ENCODE results near the gene SDHC. TPM values are rescaled to one million over a fixed set of nuclear protein-coding genes. Genes with fewer than 3 reads are reported as not detected.

SDHC gene
- total RNA-seq, 1 experiment from 2014 or later, result 204 TPM

DNA sequence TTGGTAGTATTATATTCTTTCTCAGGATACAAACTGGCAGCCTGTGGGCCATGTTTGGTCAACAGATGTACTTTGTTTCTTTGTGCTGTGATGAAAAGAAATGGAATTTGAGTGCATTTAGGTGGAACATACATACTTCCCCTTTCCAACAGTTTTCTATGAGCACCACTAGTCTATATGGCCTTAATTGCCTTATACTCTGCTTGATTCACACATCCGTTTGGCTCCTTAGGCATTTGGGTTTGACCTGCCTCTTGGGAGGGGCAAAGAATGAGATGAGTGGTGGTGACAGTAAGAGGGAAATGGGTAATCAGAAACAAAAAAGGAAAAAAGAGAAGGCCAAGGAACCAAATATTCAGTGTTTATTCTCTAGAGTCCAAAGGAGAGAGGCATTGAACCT, 36.5 kb downstream of the SDHC start:
- Mint-ChIP-seq H3K36me3 (ENCODE audit: insufficient read depth, unreplicated experiment) (peaks cover 71% of the 10 kb centered on the region), H3K9me3 (ENCODE audit: unreplicated experiment) (no peaks in the 10 kb centered on the region), H3K27ac (ENCODE audit: low read depth, unreplicated experiment) (no peak overlapping the region), H3K4me1 (ENCODE audit: insufficient read depth, unreplicated experiment) (no peaks in the 10 kb centered on the region), H3K4me3 (ENCODE audit: unreplicated experiment) (no peak overlapping the region), H3K27me3 (ENCODE audit: insufficient read depth, unreplicated experiment) (no peaks in the 10 kb centered on the region)
- intact Hi-C loops (cut with micrococcal nuclease), result no loop called here
- DNase-seq (ENCODE audit: unreplicated experiment), result no peak
- POLR2A ChIA-PET, result interaction anchor here (0.9 kb wide), 1 partner anchor 34 kb away, joined by 3 read pairs; no protein-coding TSS in a partner anchor
- CTCF ChIA-PET, result interaction anchor here (0.7 kb wide), 1 partner anchor 160 kb away, joined by 5 read pairs; no protein-coding TSS in a partner anchor
- TF ChIP-seq, protein P1, sequence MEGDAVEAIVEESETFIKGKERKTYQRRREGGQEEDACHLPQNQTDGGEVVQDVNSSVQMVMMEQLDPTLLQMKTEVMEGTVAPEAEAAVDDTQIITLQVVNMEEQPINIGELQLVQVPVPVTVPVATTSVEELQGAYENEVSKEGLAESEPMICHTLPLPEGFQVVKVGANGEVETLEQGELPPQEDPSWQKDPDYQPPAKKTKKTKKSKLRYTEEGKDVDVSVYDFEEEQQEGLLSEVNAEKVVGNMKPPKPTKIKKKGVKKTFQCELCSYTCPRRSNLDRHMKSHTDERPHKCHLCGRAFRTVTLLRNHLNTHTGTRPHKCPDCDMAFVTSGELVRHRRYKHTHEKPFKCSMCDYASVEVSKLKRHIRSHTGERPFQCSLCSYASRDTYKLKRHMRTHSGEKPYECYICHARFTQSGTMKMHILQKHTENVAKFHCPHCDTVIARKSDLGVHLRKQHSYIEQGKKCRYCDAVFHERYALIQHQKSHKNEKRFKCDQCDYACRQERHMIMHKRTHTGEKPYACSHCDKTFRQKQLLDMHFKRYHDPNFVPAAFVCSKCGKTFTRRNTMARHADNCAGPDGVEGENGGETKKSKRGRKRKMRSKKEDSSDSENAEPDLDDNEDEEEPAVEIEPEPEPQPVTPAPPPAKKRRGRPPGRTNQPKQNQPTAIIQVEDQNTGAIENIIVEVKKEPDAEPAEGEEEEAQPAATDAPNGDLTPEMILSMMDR (IDR thresholded peaks at IDR 0.05; ENCODE audit: unreplicated experiment), result no peak
- no TSS peak for BruUV-seq (replicated peaks)

DNA sequence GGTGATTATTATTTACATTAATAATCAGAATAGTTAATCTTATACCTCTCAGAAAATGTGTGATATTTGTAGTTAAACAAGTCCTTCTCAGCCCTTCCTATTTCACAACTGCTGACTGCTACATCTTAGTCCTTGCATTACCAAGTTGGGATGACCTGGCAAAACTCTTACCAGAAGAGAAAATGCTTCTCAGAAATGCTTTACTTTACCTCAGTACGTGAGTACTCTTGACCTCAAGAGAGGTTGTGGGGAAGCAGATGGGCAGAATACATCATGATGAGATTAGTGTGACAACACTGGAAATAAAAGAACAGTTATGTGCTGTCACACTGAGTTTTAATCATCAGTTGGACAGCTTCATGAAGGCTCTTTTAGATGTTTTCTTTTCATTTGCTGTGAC, 37.3 kb downstream of the SDHC start:
- no peak overlapping the region for H3K4me3 Mint-ChIP-seq (ENCODE audit: unreplicated experiment)
- no peaks in the 10 kb centered on the region for H3K27me3 Mint-ChIP-seq (ENCODE audit: insufficient read depth, unreplicated experiment)
- POLR2A ChIA-PET, result interaction anchor here (1.6 kb wide), 1 partner anchor 16 kb away, joined by 5 read pairs; the partner anchor contains the start of gene CFAP126
- H3K4me1 Mint-ChIP-seq (ENCODE audit: insufficient read depth, unreplicated experiment), result no peaks in the 10 kb centered on the region
- CTCF ChIA-PET, result interaction anchor here (0.5 to 3.4 kb wide), 5 partner anchors 12 to 386 kb away, joined by 3 to 25 read pairs (median 5); no protein-coding TSS in a partner anchor
- intact Hi-C loops (cut with micrococcal nuclease), result no loop called here
- peaks cover 71% of the 10 kb centered on the region for H3K36me3 Mint-ChIP-seq (ENCODE audit: insufficient read depth, unreplicated experiment)
- DNase-seq (ENCODE audit: unreplicated experiment), result no peak
- no peaks in the 10 kb centered on the region for H3K9me3 Mint-ChIP-seq (ENCODE audit: unreplicated experiment)
- peak overlapping the region; percentile 7 for H3K27ac Mint-ChIP-seq (ENCODE audit: low read depth, unreplicated experiment)
- TF ChIP-seq, protein P1 (IDR thresholded peaks at IDR 0.05; ENCODE audit: unreplicated experiment), result no peak
- BruUV-seq (replicated peaks), result no TSS peak

DNA sequence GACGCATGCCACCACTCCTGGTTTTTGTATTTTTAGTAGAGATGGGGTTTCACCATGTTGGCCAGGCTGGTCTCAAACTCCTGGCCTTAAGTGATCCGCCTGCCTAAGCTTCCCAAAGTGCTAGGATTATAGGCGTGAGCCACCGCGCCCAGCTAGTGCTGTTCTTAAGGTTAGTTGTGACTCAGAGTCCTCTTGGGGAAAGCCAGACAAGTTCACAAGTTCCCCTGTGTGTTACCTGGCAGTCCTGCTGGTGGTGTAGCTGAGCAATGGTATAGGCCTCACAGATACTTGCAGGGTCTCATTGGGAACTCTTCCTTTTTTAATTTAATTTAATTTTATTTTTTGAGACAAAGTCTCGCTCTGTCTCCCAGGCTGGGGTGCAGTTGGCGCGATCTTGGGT, 42.9 kb downstream of the SDHC start:
- Mint-ChIP-seq H3K4me1 (ENCODE audit: insufficient read depth, unreplicated experiment) (no peaks in the 10 kb centered on the region), H3K9me3 (ENCODE audit: unreplicated experiment) (no peaks in the 10 kb centered on the region), H3K27ac (ENCODE audit: low read depth, unreplicated experiment) (no peak overlapping the region), H3K4me3 (ENCODE audit: unreplicated experiment) (no peak overlapping the region), H3K27me3 (ENCODE audit: insufficient read depth, unreplicated experiment) (no peaks in the 10 kb centered on the region), H3K36me3 (ENCODE audit: insufficient read depth, unreplicated experiment) (peaks cover 89% of the 10 kb centered on the region)
- BruUV-seq (replicated peaks), result no TSS peak
- intact Hi-C loops (cut with micrococcal nuclease), result no loop called here
- TF ChIP-seq, protein P1 (IDR thresholded peaks at IDR 0.05; ENCODE audit: unreplicated experiment), result no peak
- CTCF ChIA-PET, result interaction anchor here (0.5 to 2.5 kb wide), 10 partner anchors 9 to 363 kb away, joined by 3 to 7 read pairs (median 4); partner anchors contain the start of gene SDHC
- POLR2A ChIA-PET, result interaction anchor here (2.0 kb wide), 1 partner anchor 9 kb away, joined by 6 read pairs; no protein-coding TSS in a partner anchor
- no peak for DNase-seq (ENCODE audit: unreplicated experiment)

DNA sequence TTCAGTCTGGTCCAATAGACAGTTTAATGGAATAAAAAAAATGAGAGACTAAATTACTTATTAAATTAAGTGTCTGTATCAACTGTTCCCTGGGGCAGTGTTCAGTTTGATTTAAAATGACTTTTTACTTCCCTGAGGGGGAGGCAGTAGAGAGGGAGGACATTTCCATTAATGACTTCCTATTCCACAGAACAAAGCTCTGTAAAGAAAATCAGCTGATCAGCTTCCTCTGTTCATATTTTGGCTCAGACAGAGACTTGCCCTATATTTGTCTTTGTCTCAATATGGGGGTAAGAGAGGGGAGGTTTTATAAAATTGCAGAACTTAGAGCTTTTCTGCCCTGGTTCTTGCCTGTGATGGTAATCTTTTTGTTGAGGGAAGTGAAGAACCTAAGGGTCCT, 45.1 kb downstream of the SDHC start:
- H3K36me3 Mint-ChIP-seq (ENCODE audit: insufficient read depth, unreplicated experiment), result peaks cover 85% of the 10 kb centered on the region
- ChIA-PET CTCF (interaction anchor here (0.6 to 2.5 kb wide), 3 partner anchors 15 to 65 kb away, joined by 4 to 9 read pairs (median 4); no protein-coding TSS in a partner anchor), POLR2A (interaction anchor here (1.0 to 1.5 kb wide), 2 partner anchors 27 to 133 kb away, joined by 3 to 8 read pairs; no protein-coding TSS in a partner anchor)
- intact Hi-C loops (cut with micrococcal nuclease), result no loop called here
- TF ChIP-seq, protein P1 (IDR thresholded peaks at IDR 0.05; ENCODE audit: unreplicated experiment), result no peak
- H3K4me1 Mint-ChIP-seq (ENCODE audit: insufficient read depth, unreplicated experiment), result no peaks in the 10 kb centered on the region
- no peak overlapping the region for H3K4me3 Mint-ChIP-seq (ENCODE audit: unreplicated experiment)
- DNase-seq (ENCODE audit: unreplicated experiment), result no peak
- H3K9me3 Mint-ChIP-seq (ENCODE audit: unreplicated experiment), result no peaks in the 10 kb centered on the region
- BruUV-seq (replicated peaks), result no TSS peak
- H3K27ac Mint-ChIP-seq (ENCODE audit: low read depth, unreplicated experiment), result no peak overlapping the region
- H3K27me3 Mint-ChIP-seq (ENCODE audit: insufficient read depth, unreplicated experiment), result no peaks in the 10 kb centered on the region

Data from MCF 10A (cell line).